Stomach (tissue), 9 donors: Measurements from ENCODE around the gene GABARAP. TPM values are rescaled to one million over a fixed set of nuclear protein-coding genes. Genes with fewer than 3 reads are reported as not detected.
"Not testable (repeated sequence)": the region's sequence is repeated elsewhere in the genome, so short reads cannot be mapped to it uniquely, and the experiment has no call there.

Experiments used
- DNase-seq, 2 donors: peaks; one replicate each; pipeline versions ENCODE4 v3.0.0 to v3.0.0-alpha.2; 2013 to 2019
- H3K27ac ChIP-seq, 5 donors: fragments of 200-600 bp in 4 of 5; sonication (generic) in 4 of 5; one replicate each; pipeline ENCODE4 v1.5.1; 2013 to 2019; ENCODE audit warnings: mild to moderate bottlenecking in 1 of 5, moderate library complexity in 1 of 5
- H3K27me3 ChIP-seq, 3 donors: fragments of 200-600 bp; sonication (generic); one replicate each; pipeline ENCODE4 v1.5.1; 2017 to 2019; ENCODE audit warnings: mixed run types in 1 of 3
- H3K36me3 ChIP-seq, 4 donors: fragments of 200-600 bp; sonication (generic); 1 replicate in 3 of 4; 2 replicates in 1 of 4; pipeline ENCODE4 v1.5.1; 2016 to 2019
- H3K4me1 ChIP-seq, 4 donors: fragments of 200-600 bp; sonication (generic); one replicate each; pipeline ENCODE4 v1.5.1; 2016 to 2019
- H3K4me3 ChIP-seq, 4 donors: fragments of 200-600 bp; sonication (generic) in 3 of 4; one replicate each; pipeline ENCODE4 v1.5.1; 2016 to 2019; ENCODE audit warnings: mild to moderate bottlenecking in 1 of 4
- H3K9me3 ChIP-seq, 4 donors: fragments of 200-600 bp; sonication (generic); one replicate each; pipeline ENCODE4 v1.5.1; 2016 to 2019
- CTCF ChIP-seq, 7 experiments: fragments of 450-650 bp in 4 of 7; fragments of 200-600 bp in 3 of 7; sonication (generic) in 3 of 7; IDR thresholded peaks; one replicate each; pipeline ENCODE4 v1.5.1; 2016 to 2019; ENCODE audit warnings: antibody characterized with exemption in 7 of 7, control low read depth in 2 of 7, mild to moderate bottlenecking in 1 of 7
- EP300 ChIP-seq: sonication (generic); formaldehyde crosslinking; IDR thresholded peaks from one replicate; pipeline ENCODE4 v1.6.1; 2017; ENCODE audit warnings: antibody characterized with exemption
- POLR2A ChIP-seq, 4 donors: fragments of 450-650 bp; IDR thresholded peaks; one replicate each; pipeline ENCODE4 v1.6.1; 2016; ENCODE audit warnings: antibody characterized with exemption in 4 of 4, control low read depth in 2 of 4, mild to moderate bottlenecking in 1 of 4, moderate library complexity in 1 of 4
- POLR2AphosphoS5 ChIP-seq, 3 donors: sonication (generic); formaldehyde crosslinking; IDR thresholded peaks; one replicate each; pipeline ENCODE4 v1.6.1; 2016; ENCODE audit warnings: antibody characterized with exemption in 3 of 3
- WGBS, 5 donors: extraction: QIAGEN DNeasy Blood & Tissue Kit in 3 of 5; methylation state at CpG; one replicate each; pipeline versions ENCODE4 v1.1.5 to v1.1.7; 2013 to 2018; 5-methylcytosine and 5-hydroxymethylcytosine counted together
- intact Hi-C: fragments of 100-400 bp; cut with DNase I; formaldehyde crosslinking; loops from one replicate; pipeline ENCODE4 v1.15.1; 2023; ENCODE audit warnings: low total_unique reads
- polyA plus RNA-seq, 3 donors: library from polyadenylated mRNA; stranded (reverse); fragments of 200-250 nt; gene quantifications; one replicate each; pipeline ENCODE4 v1.2.3, GENCODE V29; 2013
- total RNA-seq, 5 donors: library from RNA; depleted of rRNA; stranded (reverse); fragments of >200 nt; gene quantifications; one replicate each; pipeline versions ENCODE4 v1.1.0 to v1.2.3, GENCODE V29; 2014 to 2016
- donor health status: healthy with polysubstance abuse.
- donor health status: Bipolar disorder and iron deficiency.
- donor health status: healthy.

GABARAP gene
- total and polyA plus RNA-seq, 8 donors = 111 to 1,252 (median 404) TPM

DNA sequence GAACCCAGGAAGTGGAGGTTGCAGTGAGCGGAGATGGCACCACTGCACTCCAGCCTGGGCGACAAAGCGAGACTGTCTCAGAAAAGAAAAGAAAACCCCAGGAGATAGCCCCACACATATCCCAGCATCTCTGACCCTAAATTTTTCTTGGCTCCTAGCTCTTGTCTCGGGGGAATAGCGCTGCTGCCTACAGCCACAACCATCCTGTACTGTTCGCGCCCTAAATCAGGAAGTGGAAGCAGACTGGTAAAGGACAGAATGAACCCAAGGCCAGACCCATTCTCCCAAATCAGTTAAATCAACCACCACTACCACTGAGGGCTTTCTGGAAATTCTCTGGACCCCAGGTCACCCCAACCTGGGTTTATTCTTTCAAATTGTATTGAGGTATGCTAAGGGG, 7.6 kb upstream of the GABARAP start:
- Histone ChIP-seq H3K27ac (peak overlapping the region in 4 of 5 donors; percentile 99 to 100 (median 99)), H3K4me1 (peaks cover 32 to 52% (median 41%) of the 10 kb centered on the region in 4 donors), H3K9me3 (no peaks in the 10 kb centered on the region), H3K27me3 (no peaks in the 10 kb centered on the region), H3K4me3 (peak overlapping the region; percentile 65 to 98 (median 95)), H3K36me3 (peaks cover 22 to 40% (median 35%) of the 10 kb centered on the region in 4 donors)
- intact Hi-C loops = no loop called here
- peak in 1 of 2 donors; percentile 17 for DNase-seq
- TF ChIP-seq POLR2AphosphoS5 (IDR thresholded peaks at IDR 0.05) (no peak), EP300 (no peak)
- WGBS, 5 donors = 84 to 92% (median 87%) methylated on average over 7 of the region's 7 CpGs

DNA sequence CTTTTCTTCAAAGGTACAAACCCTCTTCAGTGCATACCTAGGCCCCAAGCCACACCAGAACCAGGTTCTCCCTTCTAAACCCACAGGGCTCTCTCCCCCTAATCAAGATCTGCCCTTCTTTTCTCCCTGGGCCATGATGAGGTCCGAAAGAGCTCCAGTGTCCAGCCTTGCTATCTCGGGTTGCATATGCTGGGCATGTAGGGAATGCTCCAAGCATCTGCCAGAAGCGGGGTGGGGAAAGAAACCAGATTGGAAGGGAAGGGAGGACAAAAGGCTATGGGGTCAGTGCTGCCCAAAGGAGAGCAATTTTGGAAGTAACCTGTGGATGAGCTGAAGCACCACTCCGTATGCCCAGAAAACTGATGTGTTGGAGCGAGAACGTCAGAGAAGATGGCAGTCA, 7.0 kb upstream of the GABARAP start:
- Histone ChIP-seq H3K36me3 (peaks cover 25 to 40% (median 35%) of the 10 kb centered on the region in 4 donors), H3K27ac (no peak overlapping the region), H3K4me3 (peak overlapping the region in 1 of 4 donors; percentile 93), H3K4me1 (peaks cover 32 to 52% (median 41%) of the 10 kb centered on the region in 4 donors), H3K9me3 (no peaks in the 10 kb centered on the region), H3K27me3 (no peaks in the 10 kb centered on the region)
- WGBS, 5 donors = 76 to 81% (median 79%) methylated on average over 6 of the region's 6 CpGs
- peak in 1 of 2 donors; percentile 2 for DNase-seq
- TF ChIP-seq CTCF (IDR thresholded peaks at IDR 0.05) = no peak
- no peak for TF ChIP-seq POLR2AphosphoS5 (IDR thresholded peaks at IDR 0.05)
- TF ChIP-seq POLR2A (IDR thresholded peaks at IDR 0.05) = no peak
- TF ChIP-seq EP300 = no peak
- intact Hi-C loops = no loop called here

DNA sequence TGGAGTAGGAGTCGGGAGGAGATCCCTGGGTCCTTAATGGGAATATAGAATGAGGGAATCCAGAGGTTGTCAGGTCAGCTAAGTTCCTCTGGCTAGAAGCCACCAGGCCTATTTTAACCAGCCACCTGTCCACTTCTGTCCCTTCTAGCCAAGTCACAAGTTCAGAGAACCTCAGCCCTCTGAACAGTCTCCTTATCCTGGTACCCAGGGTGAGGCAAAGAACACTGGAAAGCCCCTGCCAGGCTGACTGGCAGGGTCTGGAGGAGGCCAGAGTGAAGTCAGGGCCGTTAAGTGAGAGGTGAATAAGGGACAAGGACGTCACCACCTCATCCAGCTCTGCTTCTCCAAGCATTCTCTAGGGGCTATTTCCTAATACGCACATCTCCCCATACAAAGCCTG, 6.5 kb upstream of the GABARAP start:
- Histone ChIP-seq H3K36me3 (peaks cover 25 to 41% (median 36%) of the 10 kb centered on the region in 4 donors), H3K27me3 (no peaks in the 10 kb centered on the region), H3K9me3 (no peaks in the 10 kb centered on the region), H3K27ac (no peak overlapping the region), H3K4me1 (peaks cover 32 to 53% (median 42%) of the 10 kb centered on the region in 4 donors), H3K4me3 (no peak overlapping the region)
- intact Hi-C loops = no loop called here
- WGBS, 5 donors = 63 to 68% (median 65%) methylated on average over 4 of the region's 4 CpGs
- TF ChIP-seq EP300 = no peak
- TF ChIP-seq CTCF (IDR thresholded peaks at IDR 0.05) = no peak
- TF ChIP-seq POLR2AphosphoS5 (IDR thresholded peaks at IDR 0.05) = no peak
- TF ChIP-seq POLR2A (IDR thresholded peaks at IDR 0.05) = no peak
- DNase-seq = peak in 1 of 2 donors; percentile 4

DNA sequence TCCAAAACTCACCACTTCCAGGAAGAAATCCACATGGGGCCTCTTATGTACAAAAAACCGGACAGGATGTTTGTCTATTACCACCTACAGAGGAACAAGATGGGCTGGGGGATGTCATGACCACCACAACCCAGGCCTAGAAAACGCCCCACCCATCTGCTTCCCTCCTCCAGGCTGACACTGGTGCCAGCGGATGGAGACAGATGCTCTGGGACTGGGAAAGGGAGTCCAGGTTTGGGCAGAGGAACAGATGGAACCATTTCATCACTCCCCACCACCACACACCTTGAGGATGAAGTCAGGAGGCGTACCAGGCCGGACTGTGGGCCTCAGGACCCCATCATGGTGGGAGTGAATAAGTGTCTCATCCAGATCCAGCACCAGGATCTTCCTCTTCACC, 4.5 kb upstream of the GABARAP start:
- Histone ChIP-seq H3K27ac (no peak overlapping the region), H3K9me3 (no peaks in the 10 kb centered on the region), H3K4me1 (peaks cover 28 to 50% (median 37%) of the 10 kb centered on the region in 4 donors), H3K4me3 (no peak overlapping the region), H3K27me3 (no peaks in the 10 kb centered on the region), H3K36me3 (peaks cover 25 to 44% (median 37%) of the 10 kb centered on the region in 4 donors)
- intact Hi-C loops = no loop called here
- DNase-seq = no peak
- TF ChIP-seq CTCF (IDR thresholded peaks at IDR 0.05) = no peak
- no peak for TF ChIP-seq POLR2AphosphoS5 (IDR thresholded peaks at IDR 0.05)
- TF ChIP-seq POLR2A (IDR thresholded peaks at IDR 0.05) = no peak
- no peak for TF ChIP-seq EP300
- 86 to 91% (median 89%) methylated on average over 5 of the region's 5 CpGs for WGBS, 5 donors

- peaks cover 34 to 52% (median 47%) of the 10 kb centered on the region in 4 donors for H3K36me3 ChIP-seq
- DNase-seq, H3K27me3 ChIP-seq, H3K9me3 ChIP-seq, intact Hi-C loops: not testable (repeated sequence)
- 55 to 74% (median 72%) methylated on average over 6 to 10 of the region's 10 CpGs for WGBS, 5 donors
- H3K4me1 ChIP-seq = peaks cover 24 to 46% (median 35%) of the 10 kb centered on the region in 4 donors
- H3K4me3 ChIP-seq = peak overlapping the region in 2 of 4 donors; percentile 78 to 86
- peak overlapping the region in 4 of 5 donors; percentile 95 to 99 (median 98) for H3K27ac ChIP-seq
Observed at GRCh38 chr17:7243838-7244237, 1.6 kb upstream of the GABARAP start.
